Stimulated activated CD4-positive, alpha-beta T cell treated with anti-CD3 and anti-CD28 coated beads, TNF-alpha, amount 100 ng/mL, for 48 hours (primary cell): ENCODE data around the gene KLF17.

Experiments
- DNase-seq, 3 donors: peaks; one replicate each; pipeline ENCODE4 v3.0.0-alpha.2; 2020; ENCODE audit warnings: low read depth in 3 of 3

KLF17 gene, protein sequence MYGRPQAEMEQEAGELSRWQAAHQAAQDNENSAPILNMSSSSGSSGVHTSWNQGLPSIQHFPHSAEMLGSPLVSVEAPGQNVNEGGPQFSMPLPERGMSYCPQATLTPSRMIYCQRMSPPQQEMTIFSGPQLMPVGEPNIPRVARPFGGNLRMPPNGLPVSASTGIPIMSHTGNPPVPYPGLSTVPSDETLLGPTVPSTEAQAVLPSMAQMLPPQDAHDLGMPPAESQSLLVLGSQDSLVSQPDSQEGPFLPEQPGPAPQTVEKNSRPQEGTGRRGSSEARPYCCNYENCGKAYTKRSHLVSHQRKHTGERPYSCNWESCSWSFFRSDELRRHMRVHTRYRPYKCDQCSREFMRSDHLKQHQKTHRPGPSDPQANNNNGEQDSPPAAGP

DNA sequence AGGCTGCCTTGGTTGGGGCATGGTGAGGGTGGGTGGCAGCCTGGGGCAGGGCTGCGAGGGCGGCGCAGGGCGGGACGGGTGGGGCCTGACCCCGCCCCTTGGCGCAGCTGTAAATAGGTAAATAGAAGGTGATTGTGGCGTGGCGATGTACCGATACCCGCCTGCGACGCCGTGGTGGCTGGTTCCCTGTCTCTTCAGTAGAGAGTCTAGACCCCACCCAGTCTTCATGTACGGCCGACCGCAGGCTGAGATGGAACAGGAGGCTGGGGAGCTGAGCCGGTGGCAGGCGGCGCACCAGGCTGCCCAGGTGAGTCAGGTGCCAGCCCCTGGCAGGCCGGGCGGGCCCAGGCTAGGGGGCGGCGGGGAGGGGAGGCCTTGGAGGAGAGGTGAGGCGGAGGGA lies at the start of gene KLF17:
TSS of gene KLF17 (plus strand) at position 140 of the 400 bp plus-strand sequence. CDS start at position 227, 87 bp downstream.
- no peak for DNase-seq

DNA sequence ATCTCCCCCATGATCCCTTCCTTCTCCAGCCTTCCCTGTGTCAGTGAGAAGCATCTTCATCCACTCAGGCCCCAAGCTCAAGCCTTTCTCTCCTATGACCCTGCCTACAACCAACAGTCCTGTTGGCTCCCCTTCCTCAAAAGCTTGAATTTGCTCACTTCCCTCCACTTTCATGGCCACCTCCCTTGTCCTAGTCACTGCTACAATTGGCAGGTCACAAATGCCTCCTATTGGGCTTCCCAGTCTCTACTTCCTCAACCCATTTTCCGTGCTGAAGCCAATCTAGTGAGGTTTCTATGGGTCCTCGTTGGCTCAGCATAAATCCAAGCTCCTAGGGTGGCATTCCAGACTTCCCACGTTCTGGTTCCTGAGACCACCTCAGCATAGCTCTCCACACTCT lies 47.2 kb upstream of the KLF17 start:
- no peak for DNase-seq

DNA sequence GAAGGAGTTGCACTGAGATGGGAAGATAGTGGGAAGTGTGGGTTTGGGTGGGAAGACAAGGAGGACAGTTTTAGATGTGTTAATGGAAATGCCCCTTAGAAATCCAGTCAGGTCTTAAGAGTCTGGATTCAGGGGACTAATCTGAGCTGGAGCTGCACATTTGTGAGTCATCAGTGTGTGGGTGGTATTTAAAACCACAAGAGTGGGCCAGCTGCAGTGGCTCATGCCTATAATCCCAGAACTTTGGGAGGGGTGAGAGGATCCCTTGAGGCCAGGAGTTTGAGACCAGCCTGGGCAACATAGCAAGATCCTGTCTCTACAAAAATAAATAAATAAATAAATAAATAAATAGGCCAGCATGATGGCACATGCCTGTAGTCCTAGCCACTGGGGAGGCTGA lies 46.4 kb upstream of the KLF17 start:
- DNase-seq: no peak

DNA sequence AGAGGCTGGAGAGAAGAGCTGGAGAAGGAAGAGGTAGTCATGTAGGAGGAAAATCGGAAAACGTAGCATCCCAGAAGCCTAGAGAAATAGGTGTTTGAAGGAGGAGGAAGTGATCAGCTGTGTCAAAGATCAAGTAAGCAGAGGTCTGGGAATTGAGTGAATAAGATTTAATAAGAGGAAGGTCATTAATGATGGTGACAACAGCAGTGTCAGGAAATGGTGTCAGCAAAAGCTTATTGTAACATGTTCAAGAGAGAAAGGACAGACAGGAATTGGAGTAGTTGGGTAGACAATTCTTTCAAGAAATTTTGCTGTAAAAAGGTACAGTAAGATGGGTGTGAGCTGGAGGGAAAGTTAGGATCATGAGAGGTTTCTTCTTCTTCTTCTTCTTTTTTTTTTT lies 45.8 kb upstream of the KLF17 start:
- no peak for DNase-seq

DNA sequence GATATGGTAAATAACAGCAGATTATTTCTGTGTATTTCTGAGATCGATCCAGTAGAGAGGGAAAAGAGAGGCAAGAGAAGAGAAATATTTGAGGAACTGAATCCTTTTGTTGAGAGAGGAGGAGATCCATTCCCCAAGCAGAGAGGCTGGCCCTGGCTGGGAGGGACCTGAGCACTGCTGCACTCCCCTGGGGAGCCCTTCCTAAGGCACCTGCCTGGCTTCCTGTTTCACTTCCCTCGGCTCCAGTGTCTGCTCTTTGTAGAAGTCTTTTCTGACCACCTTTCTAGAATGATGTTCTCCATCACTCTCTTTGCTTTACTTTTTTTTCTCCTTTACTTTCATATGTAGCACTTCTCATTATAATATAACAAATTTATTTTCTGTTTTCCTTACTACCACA lies 45.1 kb upstream of the KLF17 start:
- no peak for DNase-seq

DNA sequence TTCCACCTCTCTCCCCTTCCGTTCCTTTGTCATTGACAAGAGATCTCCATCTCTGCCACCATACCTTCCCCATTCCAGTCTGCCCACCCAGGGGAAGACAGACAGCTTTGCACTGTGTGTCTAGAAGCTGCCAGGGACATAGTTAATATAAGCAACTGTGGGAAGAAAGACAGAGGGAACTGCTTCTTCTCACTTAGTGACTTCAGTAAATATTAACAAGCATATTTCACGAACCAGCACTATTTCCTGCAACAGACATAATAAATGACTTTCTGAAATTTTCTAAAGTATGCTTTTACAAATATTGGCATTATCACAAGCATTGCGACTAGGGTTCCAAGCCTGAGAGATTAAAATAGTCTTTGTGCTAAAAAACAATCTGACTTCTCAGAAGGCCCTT lies 44.2 kb upstream of the KLF17 start:
- no peak for DNase-seq

DNA sequence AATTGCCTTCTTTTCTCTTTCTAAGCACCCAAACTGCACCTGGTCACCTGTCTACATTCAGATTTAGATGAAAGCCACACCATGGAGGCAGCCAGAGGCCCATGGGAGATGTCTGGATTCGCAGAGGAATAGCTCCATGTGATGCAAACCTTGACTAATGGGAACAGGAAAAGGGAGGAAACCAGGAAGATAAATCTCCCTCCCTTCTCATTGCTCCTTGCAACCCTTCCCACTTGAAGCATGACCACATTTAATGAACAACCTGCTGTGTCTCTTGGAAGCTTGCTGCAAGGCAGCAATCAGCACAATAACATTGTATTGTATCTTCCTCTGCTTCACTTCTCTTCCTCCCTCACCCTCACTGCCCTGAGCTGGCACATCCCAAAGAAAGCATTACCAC lies 42.6 kb upstream of the KLF17 start:
- no peak for DNase-seq

DNA sequence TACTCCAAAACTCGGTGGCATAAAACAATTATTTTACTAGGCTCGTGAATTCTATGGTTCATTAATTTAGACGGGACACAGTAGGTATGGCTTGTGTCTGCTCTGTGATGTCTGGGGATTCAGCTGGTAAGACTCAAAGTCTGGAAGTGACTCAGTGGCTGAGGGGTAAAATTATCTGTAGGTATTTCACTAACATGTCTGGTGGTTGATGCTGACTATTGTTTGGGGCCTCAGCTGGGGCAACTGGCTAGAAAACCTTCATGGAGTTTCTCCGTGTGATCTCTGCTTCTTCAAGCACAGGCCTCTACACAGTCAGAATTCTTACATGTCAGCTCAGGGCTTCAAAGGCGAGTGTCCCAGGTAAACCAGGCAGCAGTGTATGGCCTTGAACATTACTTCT lies 41.2 kb upstream of the KLF17 start:
- no peak for DNase-seq

DNA sequence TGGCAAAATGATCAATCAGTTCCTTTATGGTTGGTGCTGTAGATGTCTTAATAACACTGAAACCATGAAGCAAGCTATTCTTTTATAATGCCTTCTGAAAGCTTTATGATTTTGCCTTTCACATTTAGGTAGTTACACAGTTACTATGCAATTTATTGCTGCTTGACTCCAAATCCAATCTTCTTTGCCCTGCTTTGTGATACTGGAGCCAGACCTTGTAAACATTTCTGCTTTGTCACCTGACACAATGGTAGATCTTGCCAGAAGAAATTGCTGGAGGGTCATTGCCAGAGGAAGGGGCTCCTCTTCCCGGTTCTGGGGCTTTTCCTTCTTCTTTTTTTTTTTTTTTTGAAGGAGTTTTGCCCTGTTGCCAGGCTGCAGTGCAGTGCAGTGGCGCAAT lies 40.5 kb upstream of the KLF17 start:
- no peak for DNase-seq

DNA sequence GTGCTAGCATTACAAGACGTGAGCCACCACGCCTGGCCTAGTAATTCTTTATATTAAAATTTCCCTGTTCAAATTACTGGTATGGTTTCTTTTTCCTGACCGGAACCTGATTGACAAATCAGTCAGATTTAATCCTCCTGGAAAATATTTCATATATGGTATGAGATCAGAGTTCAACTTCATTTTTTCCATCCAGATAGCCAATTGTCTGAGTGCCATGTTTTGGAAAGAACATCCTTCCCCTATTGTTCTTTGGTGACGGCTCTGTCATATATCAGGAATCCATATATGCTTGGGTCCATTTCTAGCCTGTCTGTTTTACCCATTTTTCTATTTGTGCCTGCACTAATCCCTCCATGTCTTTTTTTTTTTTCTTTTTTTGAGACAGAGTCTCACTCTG lies 39.1 kb upstream of the KLF17 start:
- DNase-seq: no peak

DNA sequence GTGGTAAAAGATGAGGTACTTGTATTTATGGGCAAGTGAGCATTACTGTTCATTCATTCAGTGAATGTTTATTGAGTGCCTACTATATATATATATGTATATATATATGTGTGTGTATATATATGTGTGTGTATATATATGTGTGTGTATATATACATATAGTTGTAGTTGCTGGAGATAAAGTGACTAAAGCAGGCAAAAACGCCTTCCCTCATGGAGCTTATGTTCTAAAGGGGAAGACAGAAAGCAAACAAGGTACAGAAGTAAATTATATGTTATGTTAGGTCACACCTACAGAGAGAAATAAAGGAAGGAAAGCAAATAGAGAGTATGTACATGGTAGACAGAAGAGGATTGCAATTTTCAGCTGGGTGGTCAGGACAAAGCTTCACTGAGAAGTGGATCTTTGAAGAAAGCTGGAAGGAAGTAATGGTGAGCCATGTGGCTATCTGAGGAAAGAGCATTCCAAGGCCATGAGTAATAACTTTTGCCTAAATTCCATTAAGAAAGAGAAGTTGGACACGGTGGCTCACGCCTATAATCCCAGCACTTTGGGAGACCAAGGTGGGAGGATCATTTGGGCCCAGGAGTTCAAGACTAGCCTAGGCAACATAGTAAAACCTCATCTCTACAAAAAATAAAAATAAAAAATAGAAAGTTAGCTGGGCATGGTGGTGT lies 33.5 kb upstream of the KLF17 start:
- DNase-seq: no peak

DNA sequence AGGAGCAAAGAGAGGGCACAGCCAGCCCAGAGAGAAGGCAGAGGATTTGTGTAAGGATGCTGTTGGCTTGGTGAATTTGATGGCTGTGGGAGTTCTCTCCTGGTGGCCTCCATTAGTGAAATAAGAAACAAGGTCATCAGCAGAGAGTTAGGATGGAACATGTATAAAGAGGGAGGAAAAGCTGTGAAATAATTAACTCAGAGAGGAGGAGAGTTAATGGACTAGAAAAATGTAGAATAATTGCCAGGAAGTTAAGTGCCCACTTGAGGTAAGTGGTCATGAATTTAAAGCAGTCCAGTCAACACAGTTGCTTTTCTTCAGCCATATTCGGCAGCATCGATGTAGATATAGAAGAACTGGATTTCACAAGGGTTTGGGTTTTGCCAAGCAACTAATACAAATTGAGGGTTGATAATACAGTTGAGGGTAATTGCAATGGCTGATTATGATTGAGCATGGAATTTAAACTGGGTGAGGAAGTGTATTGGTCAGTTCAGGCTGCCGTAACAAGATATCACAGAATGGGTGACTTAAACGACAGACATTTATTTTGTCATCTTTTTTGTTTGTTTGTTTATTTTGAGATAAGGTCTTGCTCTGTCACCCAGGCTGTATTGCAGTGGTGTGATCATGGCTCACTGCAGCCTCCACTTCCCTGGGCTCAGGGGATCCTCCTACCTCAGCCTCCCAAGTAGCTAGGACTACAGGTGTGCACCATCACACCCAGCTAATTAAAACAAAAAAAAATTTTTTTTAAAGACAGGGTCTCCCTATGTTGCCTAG lies 31.7 kb upstream of the KLF17 start:
- no peak for DNase-seq

DNA sequence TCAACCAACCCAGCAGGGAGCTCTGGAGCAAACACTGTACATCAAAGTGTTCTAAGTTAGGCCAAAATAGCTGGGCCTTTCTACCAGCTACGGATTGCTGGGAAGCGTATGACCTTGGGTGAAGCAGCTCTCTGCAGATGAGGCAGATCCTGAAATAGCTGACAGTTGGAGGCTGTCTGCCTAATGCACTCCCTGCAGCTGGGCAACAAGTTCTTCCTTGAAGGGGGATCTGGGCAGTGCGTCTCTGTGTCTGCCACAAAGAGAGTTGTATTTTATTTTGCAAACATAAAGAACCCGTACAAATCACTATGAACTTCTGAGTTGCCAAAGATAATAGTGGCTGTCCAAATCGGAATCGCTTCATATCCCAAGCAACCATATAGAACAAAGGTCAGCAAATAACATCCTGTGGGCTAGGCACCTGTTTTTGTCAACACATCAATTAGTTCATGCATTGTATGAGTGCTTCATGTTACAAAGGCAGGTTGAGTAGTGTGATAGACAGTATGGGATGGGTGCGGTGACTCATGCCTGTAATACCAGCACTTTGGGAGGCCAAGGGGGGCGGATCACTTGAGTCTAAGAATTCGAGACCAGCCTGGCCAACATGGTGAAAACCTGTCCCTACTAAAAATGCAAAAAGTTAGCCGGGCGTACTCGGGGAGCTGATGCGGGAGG lies 29.1 kb upstream of the KLF17 start:
- no peak for DNase-seq

DNA sequence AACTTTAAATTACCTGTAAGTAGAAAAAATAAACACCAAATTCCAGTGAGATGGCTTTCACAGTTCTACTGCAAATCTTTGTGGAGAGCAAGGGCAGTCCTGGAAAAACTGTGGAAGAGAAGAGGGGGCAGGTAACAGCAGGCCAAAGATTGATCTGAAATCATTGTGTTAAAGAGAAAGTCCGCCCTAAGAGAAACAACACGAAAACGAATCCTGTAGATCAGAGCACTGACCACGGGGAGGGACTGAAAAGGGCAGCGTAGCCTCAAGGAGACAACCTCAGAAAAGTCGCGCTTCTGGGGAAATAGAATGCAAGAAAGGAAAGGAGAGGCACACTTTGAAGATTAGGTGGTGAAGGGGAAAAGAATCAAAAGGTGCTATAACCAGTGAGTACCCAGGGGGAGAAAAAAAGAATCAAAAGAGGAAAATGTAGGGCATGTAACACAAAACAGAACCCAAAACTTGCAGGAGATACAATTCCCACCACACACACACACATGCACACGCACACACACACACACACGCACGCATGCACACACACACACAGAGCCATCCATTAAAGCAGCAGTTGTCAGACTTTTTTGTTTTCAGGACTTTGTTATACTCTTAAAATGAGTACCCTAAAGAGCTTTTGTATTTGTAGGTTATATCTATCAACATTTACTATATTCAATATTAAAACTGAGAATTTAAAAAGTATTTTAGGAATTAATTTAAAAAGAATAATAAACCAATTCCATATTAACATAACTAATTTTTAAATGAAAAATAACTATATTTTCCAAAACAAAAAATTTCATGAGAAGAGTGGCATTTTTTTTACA lies 28.0 kb upstream of the KLF17 start:
- DNase-seq: no peak

DNA sequence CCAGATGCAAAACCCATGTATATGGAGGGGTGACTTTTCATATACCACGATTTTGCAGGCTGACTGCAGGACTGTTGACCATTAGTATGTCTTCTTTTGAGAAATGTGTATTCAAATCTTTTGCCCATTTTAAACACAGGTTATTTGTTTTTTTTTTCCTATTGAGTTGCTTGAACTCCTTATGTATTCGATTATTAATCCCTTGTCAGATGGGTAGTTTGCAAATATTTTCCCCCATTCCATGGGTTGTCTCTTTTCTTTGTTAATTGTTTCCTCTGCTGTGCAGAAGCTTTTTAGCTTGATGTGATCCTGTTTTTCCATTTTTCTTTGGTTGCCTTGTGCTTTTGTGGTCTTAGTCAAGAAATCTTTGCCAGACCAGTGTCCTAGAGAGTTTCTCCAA lies 24.6 kb upstream of the KLF17 start:
- DNase-seq: no peak

DNA sequence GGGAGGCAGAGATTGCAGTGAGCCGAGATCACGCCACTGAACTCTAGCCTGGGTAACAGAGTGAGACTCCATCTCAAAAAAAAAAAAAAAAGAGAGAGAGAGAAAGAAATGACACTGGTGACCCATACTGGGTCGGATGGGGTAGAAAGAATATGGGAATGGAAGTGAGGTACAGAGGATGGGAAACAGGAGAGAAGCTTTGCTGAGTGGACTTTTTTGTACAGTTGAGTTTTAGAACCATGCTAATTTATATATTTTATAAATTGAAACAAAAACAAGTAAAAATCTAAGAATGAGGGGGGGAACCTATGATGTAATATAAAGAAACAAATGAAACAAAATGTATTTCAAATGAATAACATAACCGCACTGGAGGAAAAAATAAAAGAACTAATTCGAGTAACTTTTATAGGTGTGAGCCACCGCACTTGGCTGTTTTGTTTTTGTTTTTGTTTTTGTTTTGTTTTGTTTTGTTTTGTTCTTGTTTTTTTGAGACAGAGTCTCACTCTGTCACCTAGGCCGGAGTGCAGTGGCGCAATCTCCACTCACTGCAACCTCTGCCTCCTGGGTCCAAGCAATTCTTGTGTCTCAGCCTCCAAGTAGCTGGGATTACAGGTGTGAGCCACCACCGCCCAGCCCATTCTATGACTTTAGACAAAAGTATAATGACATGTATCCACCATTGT lies 18.3 kb upstream of the KLF17 start:
- DNase-seq: no peak

DNA sequence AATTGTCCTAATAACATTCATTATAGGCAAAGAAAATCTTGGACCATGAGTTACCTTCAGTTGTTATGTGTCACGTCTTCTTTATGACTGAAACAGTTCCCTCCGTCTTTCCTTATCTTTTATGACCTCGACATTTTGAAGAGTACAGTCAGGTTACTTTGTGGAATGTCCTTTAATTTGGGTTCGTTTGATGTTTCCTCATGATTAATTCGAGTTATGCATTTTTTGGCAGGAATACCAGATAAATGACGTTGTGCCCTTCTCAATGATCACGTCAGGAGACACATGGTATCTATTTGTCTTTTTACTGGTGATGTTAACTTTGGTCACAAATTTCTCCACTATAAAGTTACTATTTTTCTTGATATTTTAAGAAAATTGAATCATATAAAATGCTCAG lies 17.3 kb upstream of the KLF17 start:
- DNase-seq: no peak

DNA sequence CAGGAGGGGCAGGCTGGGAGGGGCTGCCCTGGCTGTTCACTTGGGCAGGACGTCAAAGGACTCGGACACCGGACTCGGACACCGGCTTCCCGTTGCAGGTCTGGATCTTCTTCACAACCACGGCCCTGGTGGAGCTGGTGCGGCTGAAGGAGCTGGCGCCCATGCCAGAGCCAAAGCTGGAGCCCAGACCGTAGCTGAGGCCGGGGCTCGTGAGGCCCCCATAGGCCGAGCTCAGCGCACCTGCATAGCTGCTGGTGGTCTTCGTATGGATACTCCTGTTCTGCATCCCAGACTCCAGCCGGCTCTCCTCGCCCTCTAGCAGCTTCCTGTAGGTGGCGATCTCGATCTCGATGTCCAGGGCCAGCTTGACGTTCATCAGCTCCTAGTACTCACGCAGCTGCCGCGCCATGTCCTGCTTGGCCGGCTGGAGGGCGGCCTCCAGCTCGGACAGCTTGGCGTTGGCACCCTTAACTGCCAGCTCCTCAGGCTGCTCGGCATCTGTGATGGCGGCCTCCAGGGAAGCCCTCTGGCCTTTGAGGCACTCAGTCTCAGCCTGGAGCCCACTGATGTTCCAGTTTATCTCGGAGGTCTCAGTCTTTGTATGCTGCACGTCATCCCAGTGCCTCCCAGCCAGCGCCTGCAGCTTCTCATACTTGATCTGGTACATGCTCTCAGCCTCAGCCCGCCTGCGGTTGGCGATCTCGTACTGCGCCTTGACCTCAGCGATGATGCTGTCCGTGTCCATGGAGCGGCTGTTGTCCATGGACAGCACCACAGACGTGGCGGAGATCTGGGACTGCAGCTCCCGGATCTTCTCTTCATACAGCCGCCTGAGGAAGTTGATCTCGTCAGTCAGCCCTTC lies 15.1 kb upstream of the KLF17 start:
- no peak for DNase-seq

DNA sequence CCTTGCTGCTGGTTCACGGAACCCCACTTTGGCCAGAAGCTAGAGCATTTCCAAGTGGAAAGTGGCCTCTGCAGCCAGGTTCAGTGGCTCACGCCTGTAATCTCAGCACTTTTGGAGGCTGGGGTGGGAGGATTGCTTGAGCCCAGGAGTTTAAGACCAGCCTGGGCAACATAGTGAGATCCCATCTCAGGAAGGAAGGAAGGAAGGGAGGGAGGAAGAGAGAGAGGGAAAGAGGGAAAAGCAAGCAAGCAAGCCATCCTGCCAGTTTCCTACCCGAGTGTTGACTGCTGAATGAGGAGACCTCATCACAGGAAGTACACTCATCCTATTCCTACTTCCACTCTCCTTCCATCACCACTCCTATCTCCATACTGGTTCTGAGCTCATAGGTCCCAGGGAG lies 12.8 kb upstream of the KLF17 start:
- no peak for DNase-seq

DNA sequence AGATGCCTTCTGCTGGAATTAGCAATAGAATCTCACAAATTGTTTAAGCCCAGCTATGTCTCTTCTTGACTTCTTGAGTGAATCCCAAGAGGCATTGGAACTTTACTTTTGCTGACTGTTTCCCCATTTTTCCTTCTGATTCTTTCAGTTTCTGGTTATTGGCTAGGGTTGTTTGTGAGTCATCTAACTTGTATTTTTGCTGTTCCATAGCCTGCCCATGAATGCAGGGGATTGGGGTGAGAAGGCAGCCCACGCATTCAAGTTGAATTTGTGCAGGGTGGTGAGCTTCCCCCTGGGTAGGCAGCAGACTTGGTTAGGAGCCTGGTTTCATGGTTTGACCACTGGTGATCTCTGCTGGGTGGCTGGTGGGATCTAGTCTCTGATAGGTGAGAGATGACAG lies 10.4 kb upstream of the KLF17 start:
- no peak for DNase-seq
